GM21423 (cell line): ENCODE results near the gene PCBP2.
"Not testable (repeated sequence)": the region's sequence is repeated elsewhere in the genome, so short reads cannot be mapped to it uniquely, and the experiment has no call there.

ENCODE experiments used
- ATAC-seq: cut with Tn5 transposase; IDR thresholded peaks from one replicate; pipeline ENCODE4 v1.9.1; 2021; ENCODE audit warnings: mild to moderate bottlenecking, moderate library complexity; ENCODE audit not compliant: unreplicated experiment

Gene PCBP2

GRCh38 chr12:53451661-53452158 is at the start of gene PCBP2:
TSS of gene PCBP2 (plus strand) at chr12:53452102. CDS start at chr12:53454801, 2,699 bp downstream.
- peak; percentile 98 for ATAC-seq

GRCh38 chr12:53402351-53402750 is 49.6 kb upstream of the PCBP2 start:
- ATAC-seq, result not testable (repeated sequence)

- no peak for ATAC-seq
Measured at GRCh38 chr12:53402871-53403270, 49.0 kb upstream of the PCBP2 start.

GRCh38 chr12:53410951-53411350 is 41.0 kb upstream of the PCBP2 start:
- ATAC-seq, result no peak

- ATAC-seq, result no peak
Measured at GRCh38 chr12:53413485-53414204, 38.3 kb upstream of the PCBP2 start.

GRCh38 chr12:53414756-53415417 is 37.0 kb upstream of the PCBP2 start:
- no peak for ATAC-seq

GRCh38 chr12:53415752-53416389 is 36.0 kb upstream of the PCBP2 start:
- not testable (repeated sequence) for ATAC-seq

- ATAC-seq, result not testable (repeated sequence)
Measured at GRCh38 chr12:53417291-53417816, 34.5 kb upstream of the PCBP2 start.

- ATAC-seq, result no peak
Measured at GRCh38 chr12:53418221-53418620, 33.7 kb upstream of the PCBP2 start.

- ATAC-seq, result no peak
Measured at GRCh38 chr12:53419756-53420155, 32.1 kb upstream of the PCBP2 start.

- ATAC-seq, result not testable (repeated sequence)
Measured at GRCh38 chr12:53422247-53422646, 29.7 kb upstream of the PCBP2 start.

- no peak for ATAC-seq
Measured at GRCh38 chr12:53423597-53423996, 28.3 kb upstream of the PCBP2 start, which contains the start of gene AMHR2. TSS of gene AMHR2 (plus strand) at chr12:53423855. CDS start at chr12:53423935, 80 bp downstream.

- no peak for ATAC-seq
Measured at GRCh38 chr12:53424626-53425514, 27.0 kb upstream of the PCBP2 start.

GRCh38 chr12:53425515-53426150 is 26.3 kb upstream of the PCBP2 start:
- no peak for ATAC-seq

GRCh38 chr12:53427905-53428594 is 23.9 kb upstream of the PCBP2 start:
- ATAC-seq, result no peak

- no peak for ATAC-seq
Measured at GRCh38 chr12:53428741-53429140, 23.2 kb upstream of the PCBP2 start.

GRCh38 chr12:53430116-53430515 is 21.8 kb upstream of the PCBP2 start:
- ATAC-seq, result no peak

GRCh38 chr12:53431187-53431586 is 20.7 kb upstream of the PCBP2 start:
- ATAC-seq, result no peak

- ATAC-seq, result not testable (repeated sequence)
Measured at GRCh38 chr12:53435326-53435725, 16.6 kb upstream of the PCBP2 start.
